SU-DHL-6 (cell line): ENCODE data around the gene SIL1.

Experiments
- H2AFZ ChIP-seq: fragments of 200-600 bp; sonication (generic); 2 replicates; pipeline ENCODE4 v1.6.1; 2014; ENCODE audit warnings: low read depth, mild to moderate bottlenecking, moderate library complexity, mixed read lengths, antibody characterized with exemption, low read length; ENCODE audit not compliant: severe bottlenecking
- H3F3A ChIP-seq: fragments of 200-600 bp; shearing (Covaris generic); 2 replicates; pipeline ENCODE4 v1.6.0; 2016; ENCODE audit warnings: antibody characterized with exemption, mild to moderate bottlenecking; ENCODE audit not compliant: insufficient read depth
- H3K27ac ChIP-seq: fragments of 200-600 bp; sonication (generic); 2 replicates; pipeline ENCODE4 v1.5.1; 2016; ENCODE audit warnings: low read depth, mild to moderate bottlenecking, low read length, moderate library complexity, mixed read lengths
- H3K27me3 ChIP-seq: fragments of 200-600 bp; sonication (generic), shearing (Covaris generic); 2 replicates; pipeline ENCODE4 v1.6.0; 2014; ENCODE audit warnings: mild to moderate bottlenecking, low read length
- H3K36me3 ChIP-seq: fragments of 200-600 bp; sonication (generic); 2 replicates; pipeline ENCODE4 v1.6.1; 2014; ENCODE audit warnings: mild to moderate bottlenecking, low read length, mixed read lengths
- H3K4me2 ChIP-seq: fragments of 300-600, 200-600 bp; shearing (Covaris generic), sonication (generic); 2 replicates; pipeline ENCODE4 v1.6.0; 2014; ENCODE audit warnings: low read length, low read depth, mild to moderate bottlenecking; ENCODE audit not compliant: poor library complexity, severe bottlenecking
- H3K4me3 ChIP-seq: fragments of 200-600 bp; sonication (generic); 2 replicates; pipeline ENCODE4 v1.5.1; 2014; ENCODE audit warnings: antibody characterized with exemption, low read length, mild to moderate bottlenecking, mixed read lengths; ENCODE audit not compliant: insufficient read depth, poor library complexity, severe bottlenecking
- H3K79me2 ChIP-seq: fragments of 200-600 bp; sonication (generic); 2 replicates; pipeline ENCODE4 v1.6.1; 2014; ENCODE audit warnings: mild to moderate bottlenecking, low read length, moderate library complexity; ENCODE audit not compliant: insufficient read depth
- H3K9ac ChIP-seq: fragments of 200-600 bp; sonication (generic); 2 replicates; pipeline ENCODE4 v1.7.0; 2014; ENCODE audit warnings: mild to moderate bottlenecking, low read length
- H3K9me2 ChIP-seq: fragments of 200-600 bp; sonication (generic); replicated peaks from 2 replicates; pipeline ENCODE4 v1.6.1; 2014; ENCODE audit warnings: low read length; ENCODE audit not compliant: insufficient read depth
- H3K9me3 ChIP-seq: fragments of 200-600 bp; sonication (generic); 2 replicates; pipeline ENCODE4 v1.6.1; 2014; ENCODE audit warnings: low read length, mixed read lengths; ENCODE audit not compliant: insufficient read depth
- H4K20me1 ChIP-seq: fragments of 200-600 bp; sonication (generic); 2 replicates; pipeline ENCODE4 v1.6.1; 2014; ENCODE audit warnings: low read depth, mild to moderate bottlenecking, antibody characterized with exemption, low read length, moderate library complexity, mixed read lengths
- EZH2phosphoT487 ChIP-seq: fragments of 200-600 bp; sonication (generic), shearing (Covaris generic); conservative IDR thresholded peaks from 2 replicates; pipeline ENCODE4 v1.6.1; 2018; ENCODE audit warnings: mild to moderate bottlenecking, antibody characterized with exemption, low read length, moderate library complexity, mixed read lengths
- TF ChIP-seq, protein P1 (sequence below): fragments of 200-600 bp; sonication (generic); IDR thresholded peaks from one replicate; pipeline ENCODE4 v1.5.1; 2017; ENCODE audit warnings: antibody characterized with exemption, mild to moderate bottlenecking, low read length, moderate library complexity; ENCODE audit not compliant: insufficient read depth, poor library complexity, severe bottlenecking

Gene SIL1

GRCh38 chr5:139100825-139101224 is 97.3 kb downstream of the SIL1 start:
- Histone ChIP-seq H3K27me3 (no peaks in the 10 kb centered on the region), H3K79me2 (no peaks in the 10 kb centered on the region), H3K36me3 (no peaks in the 10 kb centered on the region), H3K9me2 (no peaks in the 10 kb centered on the region), H3K27ac (no peak overlapping the region), H4K20me1 (no peaks in the 10 kb centered on the region), H3K4me2 (no peak overlapping the region), H3K9me3 (no peaks in the 10 kb centered on the region), H3K9ac (no peak overlapping the region), H3F3A (no peaks in the 10 kb centered on the region), H3K4me3 (no peak overlapping the region), H2AFZ (no peak overlapping the region)
- TF ChIP-seq, protein P1, sequence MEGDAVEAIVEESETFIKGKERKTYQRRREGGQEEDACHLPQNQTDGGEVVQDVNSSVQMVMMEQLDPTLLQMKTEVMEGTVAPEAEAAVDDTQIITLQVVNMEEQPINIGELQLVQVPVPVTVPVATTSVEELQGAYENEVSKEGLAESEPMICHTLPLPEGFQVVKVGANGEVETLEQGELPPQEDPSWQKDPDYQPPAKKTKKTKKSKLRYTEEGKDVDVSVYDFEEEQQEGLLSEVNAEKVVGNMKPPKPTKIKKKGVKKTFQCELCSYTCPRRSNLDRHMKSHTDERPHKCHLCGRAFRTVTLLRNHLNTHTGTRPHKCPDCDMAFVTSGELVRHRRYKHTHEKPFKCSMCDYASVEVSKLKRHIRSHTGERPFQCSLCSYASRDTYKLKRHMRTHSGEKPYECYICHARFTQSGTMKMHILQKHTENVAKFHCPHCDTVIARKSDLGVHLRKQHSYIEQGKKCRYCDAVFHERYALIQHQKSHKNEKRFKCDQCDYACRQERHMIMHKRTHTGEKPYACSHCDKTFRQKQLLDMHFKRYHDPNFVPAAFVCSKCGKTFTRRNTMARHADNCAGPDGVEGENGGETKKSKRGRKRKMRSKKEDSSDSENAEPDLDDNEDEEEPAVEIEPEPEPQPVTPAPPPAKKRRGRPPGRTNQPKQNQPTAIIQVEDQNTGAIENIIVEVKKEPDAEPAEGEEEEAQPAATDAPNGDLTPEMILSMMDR: no peak
- TF ChIP-seq EZH2phosphoT487: no peak

DNA sequence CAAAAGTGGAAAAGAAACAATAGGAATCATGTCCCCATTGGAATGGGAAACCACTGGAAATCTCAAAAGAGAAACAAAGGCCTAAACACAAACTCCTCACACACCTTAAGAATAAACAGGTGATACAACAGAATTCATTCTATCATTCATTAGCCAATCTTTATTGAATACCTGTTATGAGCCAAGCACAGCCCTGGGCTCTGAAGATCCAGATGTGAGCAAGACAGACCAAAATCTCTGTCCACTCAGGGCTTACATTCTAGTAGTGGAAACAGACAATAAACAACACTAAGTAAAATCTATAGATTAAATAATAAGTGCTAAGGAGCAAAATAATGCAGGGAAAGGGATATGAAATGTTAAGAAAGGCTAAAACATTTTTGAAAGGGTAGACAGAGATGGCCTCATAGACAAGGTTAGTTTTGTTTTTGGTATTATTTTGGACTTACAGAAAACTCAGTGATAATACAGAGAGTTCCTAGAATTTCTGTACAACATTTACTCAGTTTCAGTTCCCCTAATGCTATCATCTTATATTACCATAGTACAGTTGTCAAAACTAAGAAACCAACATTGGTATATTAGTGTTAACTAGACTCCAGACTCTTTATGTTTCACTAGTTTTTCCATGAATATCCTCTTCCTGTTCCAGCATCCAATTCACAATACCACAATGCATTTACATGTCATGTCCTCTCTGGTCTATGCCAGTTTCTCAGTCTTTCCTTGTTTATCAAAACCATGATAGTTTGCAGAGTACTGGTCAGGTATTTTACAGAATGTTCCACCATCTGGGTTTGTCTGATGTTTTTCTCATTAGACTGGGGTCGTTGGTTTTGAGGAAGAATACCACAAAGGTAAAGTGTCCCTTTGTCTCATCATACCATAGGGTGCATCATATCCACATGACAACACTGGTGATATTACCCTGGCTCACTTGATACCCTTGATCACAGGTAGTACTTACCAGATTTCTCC is 103.7 kb downstream of the SIL1 start:
- Histone ChIP-seq H4K20me1 (no peaks in the 10 kb centered on the region), H2AFZ (no peak overlapping the region), H3K27me3 (no peaks in the 10 kb centered on the region), H3K9me2 (no peaks in the 10 kb centered on the region), H3F3A (no peaks in the 10 kb centered on the region), H3K27ac (no peak overlapping the region), H3K4me3 (no peak overlapping the region), H3K36me3 (no peaks in the 10 kb centered on the region), H3K79me2 (no peaks in the 10 kb centered on the region), H3K9ac (no peak overlapping the region), H3K9me3 (no peaks in the 10 kb centered on the region), H3K4me2 (no peak overlapping the region)
- TF ChIP-seq EZH2phosphoT487: no peak
- TF ChIP-seq, protein P1: no peak

DNA sequence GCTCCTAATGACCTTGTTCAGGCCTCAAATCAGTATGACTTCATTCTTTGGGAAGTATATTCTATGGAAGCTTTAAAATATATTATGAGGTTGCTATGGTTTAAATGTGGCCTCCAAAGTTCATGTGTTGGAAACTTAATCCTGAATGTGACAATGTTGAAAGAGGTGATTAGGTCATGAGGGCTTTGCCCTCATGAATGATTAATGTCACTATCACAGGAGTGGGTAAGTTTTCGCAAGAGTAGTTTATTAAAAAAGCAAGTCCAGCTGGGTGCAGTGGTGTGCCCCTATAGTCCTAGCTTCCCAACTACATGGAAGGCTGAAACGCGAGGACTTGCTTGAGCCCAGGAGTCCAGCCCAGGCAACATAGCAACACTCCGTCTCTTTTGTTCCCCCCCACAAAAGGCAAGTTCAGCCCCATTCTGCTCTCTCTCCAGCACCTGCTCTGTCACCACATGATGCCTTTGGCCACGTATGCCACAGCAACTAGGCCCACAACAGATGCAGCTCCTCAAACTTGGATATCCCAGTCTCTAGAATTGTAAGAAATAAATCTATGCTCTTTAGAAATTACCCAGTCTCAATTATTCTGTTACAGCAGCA is 105.3 kb downstream of the SIL1 start:
- no peaks in the 10 kb centered on the region for H3K27me3 ChIP-seq
- TF ChIP-seq, protein P1: no peak
- TF ChIP-seq EZH2phosphoT487: no peak
- H3K9ac ChIP-seq: no peak overlapping the region
- H3K27ac ChIP-seq: no peak overlapping the region
- no peak overlapping the region for H2AFZ ChIP-seq
- H3K4me3 ChIP-seq: no peak overlapping the region
- H3K79me2 ChIP-seq: no peaks in the 10 kb centered on the region
- H3K9me2 ChIP-seq: no peaks in the 10 kb centered on the region
- H3K4me2 ChIP-seq: no peak overlapping the region
- H3F3A ChIP-seq: no peaks in the 10 kb centered on the region
- H3K9me3 ChIP-seq: no peaks in the 10 kb centered on the region
- H3K36me3 ChIP-seq: no peaks in the 10 kb centered on the region
- H4K20me1 ChIP-seq: no peaks in the 10 kb centered on the region
